WTC11 (cell line): ENCODE data around the gene USP28. TPM values are rescaled to one million over a fixed set of nuclear protein-coding genes. Genes with fewer than 3 reads are reported as not detected.

Source experiments
- ATAC-seq: fragments of 200-7000 bp; cut with Tn5 transposase; 2 replicates; pipeline ENCODE4 v1.10.0; 2021; ENCODE audit warnings: mild to moderate bottlenecking, moderate library complexity
- CTCF ChIA-PET: fragments of 300-600 bp; sonication (Branson Sonifier 250); formaldehyde crosslinking; loops from one replicate; lab custom pipeline; 2021; ENCODE audit warnings: antibody characterized with exemption; lab: Charles Lee
- POLR2A ChIA-PET: fragments of 350-600 bp; sonication (Branson Sonifier 250); formaldehyde crosslinking; loops from one replicate; lab custom pipeline; 2021; ENCODE audit warnings: antibody characterized with exemption; lab: Charles Lee
- DNase-seq: peaks from one replicate; pipeline ENCODE4 v3.0.0; 2021; ENCODE audit warnings: low spot score
- H3K27ac Mint-ChIP-seq: 2 replicates; pipeline ENCODE4 v1.8.0; 2021; ENCODE audit warnings: mixed read lengths
- H3K27me3 Mint-ChIP-seq: 2 replicates; pipeline ENCODE4 v1.8.0; 2021; ENCODE audit warnings: low read depth, mild to moderate bottlenecking, moderate library complexity, mixed read lengths
- H3K36me3 Mint-ChIP-seq: 2 replicates; pipeline ENCODE4 v1.8.0; 2021; ENCODE audit warnings: mixed read lengths
- H3K4me1 Mint-ChIP-seq: 2 replicates; pipeline ENCODE4 v1.8.0; 2022; ENCODE audit warnings: mixed read lengths
- H3K4me3 Mint-ChIP-seq: 2 replicates; pipeline ENCODE4 v1.8.0; 2021; ENCODE audit warnings: mild to moderate bottlenecking, moderate library complexity, mixed read lengths
- H3K9me3 Mint-ChIP-seq: 2 replicates; pipeline ENCODE4 v1.8.0; 2021; ENCODE audit warnings: mixed read lengths
- CBFB ChIP-seq: sonication (generic); formaldehyde crosslinking; IDR thresholded peaks from 2 replicates; pipeline ENCODE4 v1.8.1; 2022; ENCODE audit warnings: mild to moderate bottlenecking, low read depth, missing genetic modification reagents
- ESRRA ChIP-seq: sonication (generic); formaldehyde crosslinking; IDR thresholded peaks from 2 replicates; pipeline ENCODE4 v1.8.1; 2022; ENCODE audit warnings: mild to moderate bottlenecking, missing genetic modification reagents, borderline replicate concordance
- FOXJ3 ChIP-seq: sonication (generic); formaldehyde crosslinking; IDR thresholded peaks from 2 replicates; pipeline ENCODE4 v1.9.0; 2021; ENCODE audit warnings: missing genetic modification reagents, mild to moderate bottlenecking, borderline replicate concordance
- FOXP1 ChIP-seq: sonication (generic); formaldehyde crosslinking; IDR thresholded peaks from 2 replicates; pipeline ENCODE4 v1.8.0; 2022; ENCODE audit warnings: missing genetic modification reagents, mild to moderate bottlenecking, moderate library complexity, borderline replicate concordance
- JAZF1 ChIP-seq: fragments of 250-450 bp; sonication (Bioruptor Pico); IDR thresholded peaks from 2 replicates; pipeline ENCODE4 v1.9.0; 2021; ENCODE audit warnings: moderate library complexity, mild to moderate bottlenecking, inconsistent platforms
- JUN ChIP-seq: sonication (generic); formaldehyde crosslinking; IDR thresholded peaks from 2 replicates; pipeline ENCODE4 v1.8.0; 2023; ENCODE audit warnings: mild to moderate bottlenecking, missing genetic modification reagents
- NFATC4 ChIP-seq: fragments of 250-450 bp; sonication (Bioruptor Pico); IDR thresholded peaks from 2 replicates; pipeline ENCODE4 v1.9.0; 2021; ENCODE audit warnings: mild to moderate bottlenecking
- NFE2L1 ChIP-seq: sonication (generic); formaldehyde crosslinking; IDR thresholded peaks from 2 replicates; pipeline ENCODE4 v1.8.1; 2023; ENCODE audit warnings: missing genetic modification reagents
- SOX15 ChIP-seq: fragments of 250-450 bp; sonication (Bioruptor Pico); IDR thresholded peaks from 2 replicates; pipeline ENCODE4 v1.9.0; 2021; ENCODE audit warnings: mild to moderate bottlenecking
- TEAD1 ChIP-seq: sonication (generic); formaldehyde crosslinking; IDR thresholded peaks from 2 replicates; pipeline ENCODE4 v1.8.0; 2022; ENCODE audit warnings: mild to moderate bottlenecking, missing genetic modification reagents
- TEAD4 ChIP-seq: sonication (generic); formaldehyde crosslinking; IDR thresholded peaks from 2 replicates; pipeline ENCODE4 v1.8.0; 2022; ENCODE audit warnings: mild to moderate bottlenecking, missing genetic modification reagents
- ZNF121 ChIP-seq: sonication (generic); formaldehyde crosslinking; IDR thresholded peaks from 2 replicates; pipeline ENCODE4 v1.8.0; 2023; ENCODE audit warnings: missing genetic modification reagents
- ZNF396 ChIP-seq: fragments of 250-450 bp; sonication (Bioruptor Pico); IDR thresholded peaks from 2 replicates; pipeline ENCODE4 v1.8.0; 2021; ENCODE audit warnings: mild to moderate bottlenecking, moderate library complexity, borderline replicate concordance
- total RNA-seq: library from RNA; stranded (reverse); gene quantifications from 3 replicates; pipeline ENCODE4 v1.2.3, GENCODE V29; 2021
- TF ChIP-seq, protein P1 (sequence below): sonication (generic); formaldehyde crosslinking; IDR thresholded peaks from 2 replicates; pipeline ENCODE4 v1.8.1; 2023; ENCODE audit warnings: mild to moderate bottlenecking, missing genetic modification reagents
- TF ChIP-seq, protein P2 (sequence below): fragments of 250-450 bp; sonication (Bioruptor Pico); IDR thresholded peaks from 2 replicates; pipeline ENCODE4 v2.1.2; 2022; ENCODE audit warnings: mild to moderate bottlenecking, moderate library complexity
- TF ChIP-seq, protein P3 (sequence below): sonication (generic); formaldehyde crosslinking; IDR thresholded peaks from 2 replicates; pipeline ENCODE4 v1.8.0; 2023; ENCODE audit warnings: missing genetic modification reagents
- TF ChIP-seq, protein P4 (sequence below): sonication (generic); formaldehyde crosslinking; IDR thresholded peaks from 2 replicates; pipeline ENCODE4 v1.8.1; 2022; ENCODE audit warnings: low read depth, missing genetic modification reagents, borderline replicate concordance
- TF ChIP-seq, protein P5 (sequence below): sonication (generic); formaldehyde crosslinking; IDR thresholded peaks from 2 replicates; pipeline ENCODE4 v1.8.0; 2022; ENCODE audit warnings: missing genetic modification reagents
- TF ChIP-seq, protein P6 (sequence below): fragments of 250-450 bp; sonication (Bioruptor Pico); conservative IDR thresholded peaks from 2 replicates; pipeline ENCODE4 v1.9.0; 2021; ENCODE audit warnings: mild to moderate bottlenecking
- TF ChIP-seq, protein P7 (sequence below): fragments of 250-450 bp; sonication (Bioruptor Pico); IDR thresholded peaks from 2 replicates; pipeline ENCODE4 v1.9.0; 2021; ENCODE audit warnings: mild to moderate bottlenecking

The USP28 gene
- total RNA-seq, 1 experiment from 2014 or later = 129 TPM

DNA sequence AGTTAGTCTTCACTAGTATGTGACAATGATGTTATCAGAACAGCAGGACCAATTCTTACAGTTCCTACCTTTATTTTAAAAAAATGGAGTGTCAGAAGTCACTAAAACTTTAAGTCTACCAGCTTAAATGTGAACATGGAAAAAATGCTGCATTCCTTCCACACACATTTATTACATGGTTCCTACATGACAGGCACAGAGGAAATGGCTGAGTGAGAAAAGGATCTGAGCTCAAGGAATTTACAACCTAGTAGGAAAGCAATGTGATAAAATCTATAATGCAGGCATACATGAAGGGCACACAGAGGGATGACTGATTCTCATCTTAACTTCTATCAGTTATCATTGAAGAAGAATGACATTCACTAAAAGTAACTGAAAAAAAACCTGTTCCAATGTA lies 72.8 kb downstream of the USP28 start:
- TF ChIP-seq FOXJ3 (CRISPR knock-in tag) (no peak), ZNF396 (CRISPR knock-in tag) (no peak), ZNF121 (CRISPR knock-in tag) (no peak), FOXP1 (CRISPR knock-in tag) (no peak), NFE2L1 (CRISPR knock-in tag) (no peak), ESRRA (CRISPR knock-in tag) (no peak), CBFB (no peak), JUN (no peak), TEAD1 (CRISPR knock-in tag) (no peak), TEAD4 (CRISPR knock-in tag) (no peak), JAZF1 (CRISPR knock-in tag) (no peak), NFATC4 (CRISPR knock-in tag) (no peak), SOX15 (CRISPR knock-in tag) (no peak)
- TF ChIP-seq, protein P1, sequence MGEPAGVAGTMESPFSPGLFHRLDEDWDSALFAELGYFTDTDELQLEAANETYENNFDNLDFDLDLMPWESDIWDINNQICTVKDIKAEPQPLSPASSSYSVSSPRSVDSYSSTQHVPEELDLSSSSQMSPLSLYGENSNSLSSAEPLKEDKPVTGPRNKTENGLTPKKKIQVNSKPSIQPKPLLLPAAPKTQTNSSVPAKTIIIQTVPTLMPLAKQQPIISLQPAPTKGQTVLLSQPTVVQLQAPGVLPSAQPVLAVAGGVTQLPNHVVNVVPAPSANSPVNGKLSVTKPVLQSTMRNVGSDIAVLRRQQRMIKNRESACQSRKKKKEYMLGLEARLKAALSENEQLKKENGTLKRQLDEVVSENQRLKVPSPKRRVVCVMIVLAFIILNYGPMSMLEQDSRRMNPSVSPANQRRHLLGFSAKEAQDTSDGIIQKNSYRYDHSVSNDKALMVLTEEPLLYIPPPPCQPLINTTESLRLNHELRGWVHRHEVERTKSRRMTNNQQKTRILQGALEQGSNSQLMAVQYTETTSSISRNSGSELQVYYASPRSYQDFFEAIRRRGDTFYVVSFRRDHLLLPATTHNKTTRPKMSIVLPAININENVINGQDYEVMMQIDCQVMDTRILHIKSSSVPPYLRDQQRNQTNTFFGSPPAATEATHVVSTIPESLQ = no peak
- TF ChIP-seq, protein P2, sequence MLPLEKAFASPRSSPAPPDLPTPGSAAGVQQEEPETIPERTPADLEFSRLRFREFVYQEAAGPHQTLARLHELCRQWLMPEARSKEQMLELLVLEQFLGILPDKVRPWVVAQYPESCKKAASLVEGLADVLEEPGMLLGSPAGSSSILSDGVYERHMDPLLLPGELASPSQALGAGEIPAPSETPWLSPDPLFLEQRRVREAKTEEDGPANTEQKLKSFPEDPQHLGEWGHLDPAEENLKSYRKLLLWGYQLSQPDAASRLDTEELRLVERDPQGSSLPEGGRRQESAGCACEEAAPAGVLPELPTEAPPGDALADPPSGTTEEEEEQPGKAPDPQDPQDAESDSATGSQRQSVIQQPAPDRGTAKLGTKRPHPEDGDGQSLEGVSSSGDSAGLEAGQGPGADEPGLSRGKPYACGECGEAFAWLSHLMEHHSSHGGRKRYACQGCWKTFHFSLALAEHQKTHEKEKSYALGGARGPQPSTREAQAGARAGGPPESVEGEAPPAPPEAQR (CRISPR knock-in tag) = no peak
- TF ChIP-seq, protein P3, sequence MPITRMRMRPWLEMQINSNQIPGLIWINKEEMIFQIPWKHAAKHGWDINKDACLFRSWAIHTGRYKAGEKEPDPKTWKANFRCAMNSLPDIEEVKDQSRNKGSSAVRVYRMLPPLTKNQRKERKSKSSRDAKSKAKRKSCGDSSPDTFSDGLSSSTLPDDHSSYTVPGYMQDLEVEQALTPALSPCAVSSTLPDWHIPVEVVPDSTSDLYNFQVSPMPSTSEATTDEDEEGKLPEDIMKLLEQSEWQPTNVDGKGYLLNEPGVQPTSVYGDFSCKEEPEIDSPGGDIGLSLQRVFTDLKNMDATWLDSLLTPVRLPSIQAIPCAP (CRISPR knock-in tag) = no peak
- TF ChIP-seq, protein P4, sequence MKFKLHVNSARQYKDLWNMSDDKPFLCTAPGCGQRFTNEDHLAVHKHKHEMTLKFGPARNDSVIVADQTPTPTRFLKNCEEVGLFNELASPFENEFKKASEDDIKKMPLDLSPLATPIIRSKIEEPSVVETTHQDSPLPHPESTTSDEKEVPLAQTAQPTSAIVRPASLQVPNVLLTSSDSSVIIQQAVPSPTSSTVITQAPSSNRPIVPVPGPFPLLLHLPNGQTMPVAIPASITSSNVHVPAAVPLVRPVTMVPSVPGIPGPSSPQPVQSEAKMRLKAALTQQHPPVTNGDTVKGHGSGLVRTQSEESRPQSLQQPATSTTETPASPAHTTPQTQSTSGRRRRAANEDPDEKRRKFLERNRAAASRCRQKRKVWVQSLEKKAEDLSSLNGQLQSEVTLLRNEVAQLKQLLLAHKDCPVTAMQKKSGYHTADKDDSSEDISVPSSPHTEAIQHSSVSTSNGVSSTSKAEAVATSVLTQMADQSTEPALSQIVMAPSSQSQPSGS (CRISPR knock-in tag) = no peak
- TF ChIP-seq, protein P5, sequence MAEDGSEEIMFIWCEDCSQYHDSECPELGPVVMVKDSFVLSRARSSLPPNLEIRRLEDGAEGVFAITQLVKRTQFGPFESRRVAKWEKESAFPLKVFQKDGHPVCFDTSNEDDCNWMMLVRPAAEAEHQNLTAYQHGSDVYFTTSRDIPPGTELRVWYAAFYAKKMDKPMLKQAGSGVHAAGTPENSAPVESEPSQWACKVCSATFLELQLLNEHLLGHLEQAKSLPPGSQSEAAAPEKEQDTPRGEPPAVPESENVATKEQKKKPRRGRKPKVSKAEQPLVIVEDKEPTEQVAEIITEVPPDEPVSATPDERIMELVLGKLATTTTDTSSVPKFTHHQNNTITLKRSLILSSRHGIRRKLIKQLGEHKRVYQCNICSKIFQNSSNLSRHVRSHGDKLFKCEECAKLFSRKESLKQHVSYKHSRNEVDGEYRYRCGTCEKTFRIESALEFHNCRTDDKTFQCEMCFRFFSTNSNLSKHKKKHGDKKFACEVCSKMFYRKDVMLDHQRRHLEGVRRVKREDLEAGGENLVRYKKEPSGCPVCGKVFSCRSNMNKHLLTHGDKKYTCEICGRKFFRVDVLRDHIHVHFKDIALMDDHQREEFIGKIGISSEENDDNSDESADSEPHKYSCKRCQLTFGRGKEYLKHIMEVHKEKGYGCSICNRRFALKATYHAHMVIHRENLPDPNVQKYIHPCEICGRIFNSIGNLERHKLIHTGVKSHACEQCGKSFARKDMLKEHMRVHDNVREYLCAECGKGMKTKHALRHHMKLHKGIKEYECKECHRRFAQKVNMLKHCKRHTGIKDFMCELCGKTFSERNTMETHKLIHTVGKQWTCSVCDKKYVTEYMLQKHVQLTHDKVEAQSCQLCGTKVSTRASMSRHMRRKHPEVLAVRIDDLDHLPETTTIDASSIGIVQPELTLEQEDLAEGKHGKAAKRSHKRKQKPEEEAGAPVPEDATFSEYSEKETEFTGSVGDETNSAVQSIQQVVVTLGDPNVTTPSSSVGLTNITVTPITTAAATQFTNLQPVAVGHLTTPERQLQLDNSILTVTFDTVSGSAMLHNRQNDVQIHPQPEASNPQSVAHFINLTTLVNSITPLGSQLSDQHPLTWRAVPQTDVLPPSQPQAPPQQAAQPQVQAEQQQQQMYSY (CRISPR knock-in tag) = no peak
- TF ChIP-seq, protein P6, sequence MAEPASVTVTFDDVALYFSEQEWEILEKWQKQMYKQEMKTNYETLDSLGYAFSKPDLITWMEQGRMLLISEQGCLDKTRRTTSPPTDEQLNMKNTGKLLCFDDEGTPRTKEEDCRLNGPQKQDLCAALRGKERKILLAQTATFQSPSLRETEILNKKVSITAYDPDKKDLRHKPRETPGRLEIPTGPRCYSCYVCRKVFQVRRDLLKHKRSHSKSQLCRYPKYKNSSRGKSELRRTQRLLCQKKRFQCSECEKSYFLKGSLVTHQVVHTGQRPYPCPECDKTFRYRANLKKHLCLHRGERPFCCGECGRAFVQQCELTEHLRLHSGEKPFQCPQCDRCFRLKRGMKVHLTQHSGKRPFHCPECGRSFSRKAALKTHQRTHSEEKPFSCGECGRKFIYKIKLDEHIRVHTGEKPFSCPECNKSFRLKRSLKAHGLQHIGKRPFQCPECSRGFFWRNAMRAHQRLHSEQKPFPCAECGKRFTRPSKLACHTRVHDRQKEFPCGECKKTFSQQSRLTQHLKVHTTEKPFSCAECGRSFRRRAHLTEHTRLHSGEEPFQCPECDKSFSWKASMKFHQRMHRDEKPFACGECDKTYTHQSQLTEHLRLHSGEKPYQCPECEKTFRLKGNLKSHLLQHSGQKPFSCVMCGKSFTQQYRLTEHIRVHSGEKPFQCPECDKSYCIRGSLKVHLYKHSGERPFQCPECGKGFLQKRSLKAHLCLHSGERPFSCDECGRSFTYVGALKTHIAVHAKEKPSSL (CRISPR knock-in tag) = no peak
- TF ChIP-seq, protein P7, sequence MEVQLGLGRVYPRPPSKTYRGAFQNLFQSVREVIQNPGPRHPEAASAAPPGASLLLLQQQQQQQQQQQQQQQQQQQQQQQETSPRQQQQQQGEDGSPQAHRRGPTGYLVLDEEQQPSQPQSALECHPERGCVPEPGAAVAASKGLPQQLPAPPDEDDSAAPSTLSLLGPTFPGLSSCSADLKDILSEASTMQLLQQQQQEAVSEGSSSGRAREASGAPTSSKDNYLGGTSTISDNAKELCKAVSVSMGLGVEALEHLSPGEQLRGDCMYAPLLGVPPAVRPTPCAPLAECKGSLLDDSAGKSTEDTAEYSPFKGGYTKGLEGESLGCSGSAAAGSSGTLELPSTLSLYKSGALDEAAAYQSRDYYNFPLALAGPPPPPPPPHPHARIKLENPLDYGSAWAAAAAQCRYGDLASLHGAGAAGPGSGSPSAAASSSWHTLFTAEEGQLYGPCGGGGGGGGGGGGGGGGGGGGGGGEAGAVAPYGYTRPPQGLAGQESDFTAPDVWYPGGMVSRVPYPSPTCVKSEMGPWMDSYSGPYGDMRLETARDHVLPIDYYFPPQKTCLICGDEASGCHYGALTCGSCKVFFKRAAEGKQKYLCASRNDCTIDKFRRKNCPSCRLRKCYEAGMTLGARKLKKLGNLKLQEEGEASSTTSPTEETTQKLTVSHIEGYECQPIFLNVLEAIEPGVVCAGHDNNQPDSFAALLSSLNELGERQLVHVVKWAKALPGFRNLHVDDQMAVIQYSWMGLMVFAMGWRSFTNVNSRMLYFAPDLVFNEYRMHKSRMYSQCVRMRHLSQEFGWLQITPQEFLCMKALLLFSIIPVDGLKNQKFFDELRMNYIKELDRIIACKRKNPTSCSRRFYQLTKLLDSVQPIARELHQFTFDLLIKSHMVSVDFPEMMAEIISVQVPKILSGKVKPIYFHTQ (CRISPR knock-in tag) = no peak
- POLR2A ChIA-PET = no interaction called here
- H3K27me3 Mint-ChIP-seq = no peaks in the 10 kb centered on the region
- peaks cover 88% of the 10 kb centered on the region for H3K36me3 Mint-ChIP-seq
- ATAC-seq (no peak), DNase-seq (no peak)
- no peak overlapping the region for H3K4me3 Mint-ChIP-seq
- H3K27ac Mint-ChIP-seq = no peak overlapping the region
- 0 out of 2 replicates have a peak, but pooled peaks cover 6% of the 10 kb centered on the region for H3K9me3 Mint-ChIP-seq
- no peaks in the 10 kb centered on the region for H3K4me1 Mint-ChIP-seq
- CTCF ChIA-PET = no interaction called here
